HG03108 (cell line): ENCODE results near the gene SPACA7.

Source experiments
- ATAC-seq: cut with Tn5 transposase; IDR thresholded peaks from one replicate; pipeline ENCODE4 v1.9.1; 2021; ENCODE audit warnings: moderate library complexity; ENCODE audit not compliant: unreplicated experiment

The SPACA7 gene

GRCh38 chr13:112376050-112376681 is at the start of gene SPACA7:
Gene SPACA7 (plus strand): TSS chr13:112376355. CDS start chr13:112376386, 31 bp downstream.
- ATAC-seq: no peak

GRCh38 chr13:112326821-112327370 is 49.3 kb upstream of the SPACA7 start:
- ATAC-seq: no peak

GRCh38 chr13:112328936-112329335 is 47.2 kb upstream of the SPACA7 start:
- no peak for ATAC-seq

- ATAC-seq: no peak
Observed at GRCh38 chr13:112329376-112329775, 46.8 kb upstream of the SPACA7 start.

GRCh38 chr13:112330066-112330465 is 46.1 kb upstream of the SPACA7 start:
- ATAC-seq: no peak

GRCh38 chr13:112330479-112331381 is 45.4 kb upstream of the SPACA7 start:
- no peak for ATAC-seq

- ATAC-seq: no peak
Observed at GRCh38 chr13:112331675-112332074, 44.5 kb upstream of the SPACA7 start.

GRCh38 chr13:112332727-112333126 is 43.4 kb upstream of the SPACA7 start:
- ATAC-seq: no peak

GRCh38 chr13:112333756-112334543 is 42.2 kb upstream of the SPACA7 start:
- ATAC-seq: no peak

GRCh38 chr13:112335135-112335534 is 41.0 kb upstream of the SPACA7 start:
- ATAC-seq: no peak

GRCh38 chr13:112341446-112341845 is 34.7 kb upstream of the SPACA7 start:
- ATAC-seq: no peak

GRCh38 chr13:112341976-112342735 is 34.0 kb upstream of the SPACA7 start:
- no peak for ATAC-seq

GRCh38 chr13:112342841-112343361 is 33.3 kb upstream of the SPACA7 start:
- ATAC-seq: no peak

GRCh38 chr13:112343591-112343990 is 32.6 kb upstream of the SPACA7 start:
- ATAC-seq: no peak

- ATAC-seq: no peak
Observed at GRCh38 chr13:112345826-112346172, 30.4 kb upstream of the SPACA7 start.

- ATAC-seq: no peak
Observed at GRCh38 chr13:112346173-112346898, 29.8 kb upstream of the SPACA7 start.

GRCh38 chr13:112346899-112347229 is 29.3 kb upstream of the SPACA7 start:
- ATAC-seq: no peak

- no peak for ATAC-seq
Observed at GRCh38 chr13:112347986-112348385, 28.2 kb upstream of the SPACA7 start.

- ATAC-seq: no peak
Observed at GRCh38 chr13:112348642-112349345, 27.4 kb upstream of the SPACA7 start.
